ENCODE measurements around the gene UCN2.

DNA sequence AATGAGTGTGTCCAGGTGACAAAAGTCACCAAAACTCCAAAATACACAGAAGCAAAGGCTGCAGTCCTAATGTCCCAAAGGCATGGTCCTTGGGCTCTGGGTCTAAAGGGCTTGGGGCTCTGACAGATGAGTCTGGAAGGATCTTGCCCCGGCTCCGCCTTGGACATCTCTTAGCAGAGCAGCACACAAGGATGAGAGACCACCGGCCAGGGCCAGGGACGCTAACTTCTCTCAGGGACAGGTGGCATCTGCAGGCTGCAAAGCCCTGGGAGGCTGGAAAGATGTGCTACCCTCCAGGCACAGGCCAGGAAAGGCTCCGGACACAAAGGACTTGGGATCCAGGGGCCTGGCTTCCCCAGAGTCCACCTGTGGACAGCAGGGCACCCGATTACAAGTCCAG is 45.5 kb downstream of the UCN2 start:
- TF ChIP-seq, protein P1, sequence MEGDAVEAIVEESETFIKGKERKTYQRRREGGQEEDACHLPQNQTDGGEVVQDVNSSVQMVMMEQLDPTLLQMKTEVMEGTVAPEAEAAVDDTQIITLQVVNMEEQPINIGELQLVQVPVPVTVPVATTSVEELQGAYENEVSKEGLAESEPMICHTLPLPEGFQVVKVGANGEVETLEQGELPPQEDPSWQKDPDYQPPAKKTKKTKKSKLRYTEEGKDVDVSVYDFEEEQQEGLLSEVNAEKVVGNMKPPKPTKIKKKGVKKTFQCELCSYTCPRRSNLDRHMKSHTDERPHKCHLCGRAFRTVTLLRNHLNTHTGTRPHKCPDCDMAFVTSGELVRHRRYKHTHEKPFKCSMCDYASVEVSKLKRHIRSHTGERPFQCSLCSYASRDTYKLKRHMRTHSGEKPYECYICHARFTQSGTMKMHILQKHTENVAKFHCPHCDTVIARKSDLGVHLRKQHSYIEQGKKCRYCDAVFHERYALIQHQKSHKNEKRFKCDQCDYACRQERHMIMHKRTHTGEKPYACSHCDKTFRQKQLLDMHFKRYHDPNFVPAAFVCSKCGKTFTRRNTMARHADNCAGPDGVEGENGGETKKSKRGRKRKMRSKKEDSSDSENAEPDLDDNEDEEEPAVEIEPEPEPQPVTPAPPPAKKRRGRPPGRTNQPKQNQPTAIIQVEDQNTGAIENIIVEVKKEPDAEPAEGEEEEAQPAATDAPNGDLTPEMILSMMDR (conservative IDR thresholded peaks at IDR 0.05; ENCODE audit: low read length) = no peak
- no peak for TF ChIP-seq EZH2phosphoT487 (IDR thresholded peaks at IDR 0.05; ENCODE audit: borderline replicate concordance, low read depth, low read length)

Data from OCI-LY7 (cell line).